AG10803 (cell line): Measurements from ENCODE around the gene ABTB2.

Experiments
- DNase-seq: peaks from one replicate; pipeline ENCODE4 v3.0.0; 2010; ENCODE audit warnings: low read depth
- H3K4me3 ChIP-seq: 2 replicates; pipeline ENCODE4 v1.5.1; 2011; ENCODE audit warnings: mild to moderate bottlenecking, low read length, control low read depth
- CTCF ChIP-seq: conservative IDR thresholded peaks from 2 replicates; pipeline ENCODE4 v1.5.1; 2011; ENCODE audit warnings: mild to moderate bottlenecking, low read length, control low read depth, inconsistent platforms

Gene ABTB2

GRCh38 chr11:34174412-34175041 is 183.3 kb downstream of the ABTB2 start:
- peak; percentile 57 for DNase-seq
- peak; percentile 86 for TF ChIP-seq CTCF
- H3K4me3 ChIP-seq = peak overlapping the region; percentile 43

GRCh38 chr11:34173050-34173449 is 184.8 kb downstream of the ABTB2 start:
- TF ChIP-seq CTCF = no peak

GRCh38 chr11:34169686-34170085 is 188.1 kb downstream of the ABTB2 start:
- no peak for TF ChIP-seq CTCF
- DNase-seq = no peak
- H3K4me3 ChIP-seq = no peak overlapping the region

More at GRCh38 chr11:34173050-34173449, 184.8 kb downstream of the ABTB2 start:
- no peak for DNase-seq
- H3K4me3 ChIP-seq = no peak overlapping the region

GRCh38 chr11:34168642-34169420 is 189.0 kb downstream of the ABTB2 start:
- no peak for TF ChIP-seq CTCF
- H3K4me3 ChIP-seq = no peak overlapping the region
- DNase-seq = peak; percentile 30

- no peak overlapping the region for H3K4me3 ChIP-seq
- DNase-seq = no peak
- no peak for TF ChIP-seq CTCF
These were observed 189.8 kb downstream of the ABTB2 start for GRCh38 chr11:34167961-34168360.

GRCh38 chr11:34166806-34167740 is 190.7 kb downstream of the ABTB2 start:
- H3K4me3 ChIP-seq = no peak overlapping the region
- no peak for DNase-seq
- no peak for TF ChIP-seq CTCF
